ENCODE data around the gene AWAT1.
A peak's percentile ranks its signal among the peaks of the same experiment; 100 is the strongest.

The AWAT1 gene

GRCh38 chrX:70253377-70254062 is 19.1 kb downstream of the AWAT1 start:
- no peak overlapping the region for H2AK5ac ChIP-seq (ENCODE audit: low read length, severe bottlenecking)
- H2BK12ac ChIP-seq (ENCODE audit: low read length in 2 of 2): no peak overlapping the region
- peaks cover 9% of the 10 kb centered on the region for H3K9me3 ChIP-seq (ENCODE audit: control insufficient read depth, low read length)
- WGBS: no CpG with 5 or more reads among the region's 3 CpGs
- H3K27ac ChIP-seq (ENCODE audit: low read length, poor library complexity, severe bottlenecking): no peak overlapping the region
- no peak overlapping the region for H2BK5ac ChIP-seq (ENCODE audit: low read depth, low read length, poor library complexity, severe bottlenecking)
- no peak overlapping the region for H3K9ac ChIP-seq (ENCODE audit: low read length)
- H3K27me3 ChIP-seq (ENCODE audit: control insufficient read depth in 1 of 2, insufficient read depth in 1 of 2, low read length in 2 of 2): peaks cover 0 to 27% of the 10 kb centered on the region in 2 experiments
- H3K23ac ChIP-seq (ENCODE audit: low read length in 2 of 2): no peak overlapping the region
- DNase-seq: peak; percentile 22
- H3K36me3 ChIP-seq (ENCODE audit: control insufficient read depth in 1 of 2, insufficient read depth in 2 of 2, low read depth in 1 of 2, low read length in 2 of 2): no peaks in the 10 kb centered on the region
- no peak overlapping the region for H3K18ac ChIP-seq (ENCODE audit: low read depth in 1 of 2, low read length in 2 of 2)
- H2BK15ac ChIP-seq (ENCODE audit: low read depth, poor library complexity, severe bottlenecking): no peak overlapping the region
- no peak overlapping the region for H2AFZ ChIP-seq (ENCODE audit: low read depth, low read length)
- no peak overlapping the region for H4K91ac ChIP-seq (ENCODE audit: low read length)
- H4K8ac ChIP-seq (ENCODE audit: low read length): no peak overlapping the region
- H3K4me1 ChIP-seq (ENCODE audit: control insufficient read depth, insufficient read depth, low read depth, low read length): no peaks in the 10 kb centered on the region
- H3K4ac ChIP-seq (ENCODE audit: low read depth in 1 of 2, low read length in 2 of 2): no peak overlapping the region
- no peak overlapping the region for H2BK120ac ChIP-seq (ENCODE audit: low read depth, low read length)
- no peak overlapping the region for H3K4me2 ChIP-seq (ENCODE audit: low read length, poor library complexity, severe bottlenecking)
- H3K79me1 ChIP-seq (replicated peaks; ENCODE audit: low read length, poor library complexity, severe bottlenecking): no peaks in the 10 kb centered on the region
- H3K4me3 ChIP-seq (ENCODE audit: insufficient read depth in 1 of 2, low read depth in 1 of 2, low read length in 2 of 2): no peak overlapping the region
- H3K14ac ChIP-seq (ENCODE audit: low read length in 2 of 2): no peak overlapping the region

GRCh38 chrX:70254063-70254400 is 19.6 kb downstream of the AWAT1 start:
- H3K9me3 ChIP-seq (ENCODE audit: control insufficient read depth, low read length): peaks cover 9% of the 10 kb centered on the region
- H2BK12ac ChIP-seq (ENCODE audit: low read length in 2 of 2): no peak overlapping the region
- 23% methylated on average over 1 of the region's 1 CpG for WGBS

GRCh38 chrX:70254909-70255308 is 20.5 kb downstream of the AWAT1 start:
- 90% methylated on average over 2 of the region's 3 CpGs for WGBS

More at GRCh38 chrX:70254063-70254400, 19.6 kb downstream of the AWAT1 start:
- no peak overlapping the region for H3K18ac ChIP-seq (ENCODE audit: low read depth in 1 of 2, low read length in 2 of 2)
- H3K23ac ChIP-seq (ENCODE audit: low read length in 2 of 2): no peak overlapping the region
- no peak overlapping the region for H2AFZ ChIP-seq (ENCODE audit: low read depth, low read length)
- H2BK120ac ChIP-seq (ENCODE audit: low read depth, low read length): no peak overlapping the region
- peaks cover 0 to 26% of the 10 kb centered on the region in 2 experiments for H3K27me3 ChIP-seq (ENCODE audit: control insufficient read depth in 1 of 2, insufficient read depth in 1 of 2, low read length in 2 of 2)
- H3K9ac ChIP-seq (ENCODE audit: low read length): no peak overlapping the region
- no peaks in the 10 kb centered on the region for H3K79me1 ChIP-seq (replicated peaks; ENCODE audit: low read length, poor library complexity, severe bottlenecking)
- H3K36me3 ChIP-seq (ENCODE audit: control insufficient read depth in 1 of 2, insufficient read depth in 2 of 2, low read depth in 1 of 2, low read length in 2 of 2): no peaks in the 10 kb centered on the region
- no peak overlapping the region for H3K27ac ChIP-seq (ENCODE audit: low read length, poor library complexity, severe bottlenecking)
- no peak overlapping the region for H2AK5ac ChIP-seq (ENCODE audit: low read length, severe bottlenecking)
- no peak for DNase-seq
- H3K4ac ChIP-seq (ENCODE audit: low read depth in 1 of 2, low read length in 2 of 2): no peak overlapping the region
- no peak overlapping the region for H3K4me3 ChIP-seq (ENCODE audit: insufficient read depth in 1 of 2, low read depth in 1 of 2, low read length in 2 of 2)
- no peak overlapping the region for H2BK15ac ChIP-seq (ENCODE audit: low read depth, poor library complexity, severe bottlenecking)
- H4K91ac ChIP-seq (ENCODE audit: low read length): no peak overlapping the region
- H3K14ac ChIP-seq (ENCODE audit: low read length in 2 of 2): no peak overlapping the region
- no peak overlapping the region for H4K8ac ChIP-seq (ENCODE audit: low read length)
- no peak overlapping the region for H2BK5ac ChIP-seq (ENCODE audit: low read depth, low read length, poor library complexity, severe bottlenecking)
- no peak overlapping the region for H3K4me2 ChIP-seq (ENCODE audit: low read length, poor library complexity, severe bottlenecking)
- H3K4me1 ChIP-seq (ENCODE audit: control insufficient read depth, insufficient read depth, low read depth, low read length): no peaks in the 10 kb centered on the region

GRCh38 chrX:70255452-70255851 is 21.0 kb downstream of the AWAT1 start:
- H3K27ac ChIP-seq (ENCODE audit: low read length, poor library complexity, severe bottlenecking): no peak overlapping the region
- H4K91ac ChIP-seq (ENCODE audit: low read length): no peak overlapping the region
- H2AFZ ChIP-seq (ENCODE audit: low read depth, low read length): no peak overlapping the region
- no peaks in the 10 kb centered on the region for H3K79me1 ChIP-seq (replicated peaks; ENCODE audit: low read length, poor library complexity, severe bottlenecking)
- no peaks in the 10 kb centered on the region for H3K4me1 ChIP-seq (ENCODE audit: control insufficient read depth, insufficient read depth, low read depth, low read length)
- H3K36me3 ChIP-seq (ENCODE audit: control insufficient read depth in 1 of 2, insufficient read depth in 2 of 2, low read depth in 1 of 2, low read length in 2 of 2): no peaks in the 10 kb centered on the region
- H2AK5ac ChIP-seq (ENCODE audit: low read length, severe bottlenecking): no peak overlapping the region
- no peak overlapping the region for H2BK15ac ChIP-seq (ENCODE audit: low read depth, poor library complexity, severe bottlenecking)
- 95% methylated on average over 2 of the region's 2 CpGs for WGBS
- H2BK5ac ChIP-seq (ENCODE audit: low read depth, low read length, poor library complexity, severe bottlenecking): no peak overlapping the region
- no peak overlapping the region for H3K4me3 ChIP-seq (ENCODE audit: insufficient read depth in 1 of 2, low read depth in 1 of 2, low read length in 2 of 2)
- H2BK120ac ChIP-seq (ENCODE audit: low read depth, low read length): no peak overlapping the region
- H3K9ac ChIP-seq (ENCODE audit: low read length): no peak overlapping the region
- no peak overlapping the region for H2BK12ac ChIP-seq (ENCODE audit: low read length in 2 of 2)
- H3K4me2 ChIP-seq (ENCODE audit: low read length, poor library complexity, severe bottlenecking): no peak overlapping the region
- DNase-seq: no peak
- H3K27me3 ChIP-seq (ENCODE audit: control insufficient read depth in 1 of 2, insufficient read depth in 1 of 2, low read length in 2 of 2): peaks cover 0 to 27% of the 10 kb centered on the region in 2 experiments
- peaks cover 9% of the 10 kb centered on the region for H3K9me3 ChIP-seq (ENCODE audit: control insufficient read depth, low read length)
- H4K8ac ChIP-seq (ENCODE audit: low read length): no peak overlapping the region
- no peak overlapping the region for H3K14ac ChIP-seq (ENCODE audit: low read length in 2 of 2)
- no peak overlapping the region for H3K4ac ChIP-seq (ENCODE audit: low read depth in 1 of 2, low read length in 2 of 2)
- H3K18ac ChIP-seq (ENCODE audit: low read depth in 1 of 2, low read length in 2 of 2): no peak overlapping the region
- H3K23ac ChIP-seq (ENCODE audit: low read length in 2 of 2): no peak overlapping the region

More at GRCh38 chrX:70254909-70255308, 20.5 kb downstream of the AWAT1 start:
- H3K4me3 ChIP-seq (ENCODE audit: insufficient read depth in 1 of 2, low read depth in 1 of 2, low read length in 2 of 2): no peak overlapping the region
- H3K9ac ChIP-seq (ENCODE audit: low read length): no peak overlapping the region
- no peak overlapping the region for H2BK120ac ChIP-seq (ENCODE audit: low read depth, low read length)
- no peak overlapping the region for H2AFZ ChIP-seq (ENCODE audit: low read depth, low read length)
- no peaks in the 10 kb centered on the region for H3K79me1 ChIP-seq (replicated peaks; ENCODE audit: low read length, poor library complexity, severe bottlenecking)
- no peak overlapping the region for H3K14ac ChIP-seq (ENCODE audit: low read length in 2 of 2)
- no peak overlapping the region for H4K91ac ChIP-seq (ENCODE audit: low read length)
- no peak overlapping the region for H2BK12ac ChIP-seq (ENCODE audit: low read length in 2 of 2)
- H3K36me3 ChIP-seq (ENCODE audit: control insufficient read depth in 1 of 2, insufficient read depth in 2 of 2, low read depth in 1 of 2, low read length in 2 of 2): no peaks in the 10 kb centered on the region
- no peak overlapping the region for H2BK5ac ChIP-seq (ENCODE audit: low read depth, low read length, poor library complexity, severe bottlenecking)
- H2BK15ac ChIP-seq (ENCODE audit: low read depth, poor library complexity, severe bottlenecking): no peak overlapping the region
- H3K27ac ChIP-seq (ENCODE audit: low read length, poor library complexity, severe bottlenecking): no peak overlapping the region
- H3K18ac ChIP-seq (ENCODE audit: low read depth in 1 of 2, low read length in 2 of 2): no peak overlapping the region
- H4K8ac ChIP-seq (ENCODE audit: low read length): no peak overlapping the region
- DNase-seq: no peak
- H3K4me1 ChIP-seq (ENCODE audit: control insufficient read depth, insufficient read depth, low read depth, low read length): no peaks in the 10 kb centered on the region
- peaks cover 9% of the 10 kb centered on the region for H3K9me3 ChIP-seq (ENCODE audit: control insufficient read depth, low read length)
- no peak overlapping the region for H3K4me2 ChIP-seq (ENCODE audit: low read length, poor library complexity, severe bottlenecking)
- no peak overlapping the region for H3K23ac ChIP-seq (ENCODE audit: low read length in 2 of 2)
- peaks cover 0 to 26% of the 10 kb centered on the region in 2 experiments for H3K27me3 ChIP-seq (ENCODE audit: control insufficient read depth in 1 of 2, insufficient read depth in 1 of 2, low read length in 2 of 2)
- no peak overlapping the region for H2AK5ac ChIP-seq (ENCODE audit: low read length, severe bottlenecking)
- H3K4ac ChIP-seq (ENCODE audit: low read depth in 1 of 2, low read length in 2 of 2): no peak overlapping the region

All from mesenchymal stem cell (in vitro differentiated cells and primary cell).